Prostate gland (tissue), 2 donors: ENCODE measurements around the gene TMEM11. TPM values are rescaled to one million over a fixed set of nuclear protein-coding genes. Genes with fewer than 3 reads are reported as not detected.

Source experiments
- DNase-seq: peaks from one replicate; pipeline ENCODE4 v3.0.0-alpha.2; 2019; ENCODE audit warnings: low spot score
- H3K27ac ChIP-seq, 2 donors: fragments of 200-600 bp; sonication (generic); 2 replicates each; pipeline ENCODE4 v1.5.1; 2017 to 2019
- H3K27me3 ChIP-seq: fragments of 200-600 bp; sonication (generic); replicated peaks from 2 replicates; pipeline ENCODE4 v1.5.1; 2019; ENCODE audit not compliant: insufficient read depth
- H3K36me3 ChIP-seq, 2 donors: fragments of 200-600 bp; sonication (generic); 1 replicate in 1 of 2; 2 replicates in 1 of 2; pipeline versions ENCODE4 v1.5.1 to v1.8.1; 2017 to 2019
- H3K4me1 ChIP-seq: fragments of 200-600 bp; sonication (generic); replicated peaks from 2 replicates; pipeline ENCODE4 v1.5.1; 2019
- H3K4me3 ChIP-seq, 2 donors: fragments of 200-600 bp; sonication (generic); 2 replicates each; pipeline ENCODE4 v1.5.1; 2017 to 2019
- H3K9me3 ChIP-seq: fragments of 200-600 bp; sonication (generic); 2 replicates; pipeline ENCODE4 v1.5.1; 2017
- CTCF ChIP-seq, 4 experiments: fragments of 200-600 bp in 2 of 4; fragments of 450-650 bp in 2 of 4; sonication (generic) in 2 of 4; IDR thresholded peaks; 1 replicate in 3 of 4; 2 replicates in 1 of 4; pipeline ENCODE4 v1.5.1; 2016 to 2019; ENCODE audit warnings: antibody characterized with exemption in 4 of 4, mild to moderate bottlenecking in 2 of 4, moderate library complexity in 2 of 4
- POLR2A ChIP-seq: fragments of 450-650 bp; IDR thresholded peaks from one replicate; pipeline ENCODE4 v1.6.1; 2016; ENCODE audit warnings: antibody characterized with exemption, mild to moderate bottlenecking
- POLR2AphosphoS5 ChIP-seq: sonication (generic); formaldehyde crosslinking; IDR thresholded peaks from one replicate; pipeline ENCODE4 v1.6.1; 2017; ENCODE audit warnings: antibody characterized with exemption
- WGBS: methylation state at CpG from one replicate; pipeline ENCODE4 v1.1.5; 2018; 5-methylcytosine and 5-hydroxymethylcytosine counted together
- intact Hi-C: fragments of 100-400 bp; cut with DNase I; formaldehyde crosslinking; loops from one replicate; pipeline ENCODE4 v1.14.2; 2022
- total RNA-seq, 2 donors: library from RNA; depleted of rRNA; stranded (reverse); fragments of >200 nt; gene quantifications; one replicate each; pipeline ENCODE4 v1.1.0, GENCODE V29; 2016

The TMEM11 gene
- total RNA-seq, 2 donors from 2014 or later: 33.1 to 44.1 TPM

- intact Hi-C loops: no loop called here
- Histone ChIP-seq H3K4me1 (peaks cover 8% of the 10 kb centered on the region), H3K9me3 (no peaks in the 10 kb centered on the region), H3K27ac (peak overlapping the region in 1 of 2 donors; percentile 5), H3K4me3 (no peak overlapping the region), H3K27me3 (no peaks in the 10 kb centered on the region), H3K36me3 (no peaks in the 10 kb centered on the region)
- TF ChIP-seq POLR2A (no peak), CTCF (IDR thresholded peaks at IDR 0.05) (no peak), POLR2AphosphoS5 (no peak)
- WGBS: 24% methylated on average over 7 of the region's 7 CpGs
- no peak for DNase-seq
Observed at GRCh38 chr17:21161498-21162393, 52.2 kb downstream of the TMEM11 start.

GRCh38 chr17:21160401-21160800, 53.6 kb downstream of the TMEM11 start:
- H3K9me3 ChIP-seq: no peaks in the 10 kb centered on the region
- intact Hi-C loops: no loop called here
- H3K27me3 ChIP-seq: no peaks in the 10 kb centered on the region
- H3K4me1 ChIP-seq: peaks cover 8% of the 10 kb centered on the region
- no peak overlapping the region for H3K27ac ChIP-seq
- no peaks in the 10 kb centered on the region for H3K36me3 ChIP-seq
- TF ChIP-seq POLR2AphosphoS5: no peak
- no peak for TF ChIP-seq POLR2A
- TF ChIP-seq CTCF (IDR thresholded peaks at IDR 0.05): no peak
- DNase-seq: no peak
- no peak overlapping the region for H3K4me3 ChIP-seq

- H3K27ac ChIP-seq: no peak overlapping the region
- no peaks in the 10 kb centered on the region for H3K9me3 ChIP-seq
- no peak overlapping the region for H3K4me3 ChIP-seq
- peaks cover 8% of the 10 kb centered on the region for H3K4me1 ChIP-seq
- H3K36me3 ChIP-seq: no peaks in the 10 kb centered on the region
- TF ChIP-seq POLR2AphosphoS5: no peak
- TF ChIP-seq CTCF (IDR thresholded peaks at IDR 0.05): no peak
- TF ChIP-seq POLR2A: no peak
- DNase-seq: no peak
- no peaks in the 10 kb centered on the region for H3K27me3 ChIP-seq
- intact Hi-C loops: no loop called here
- WGBS: 100% methylated on average over 1 of the region's 1 CpG
Observed at GRCh38 chr17:21157586-21158370, 56.2 kb downstream of the TMEM11 start.

GRCh38 chr17:21152731-21153130, 61.2 kb downstream of the TMEM11 start:
- H3K4me3 ChIP-seq: no peak overlapping the region
- H3K27me3 ChIP-seq: no peaks in the 10 kb centered on the region
- H3K27ac ChIP-seq: no peak overlapping the region
- H3K36me3 ChIP-seq: no peaks in the 10 kb centered on the region
- no peaks in the 10 kb centered on the region for H3K4me1 ChIP-seq
- DNase-seq: no peak
- no peaks in the 10 kb centered on the region for H3K9me3 ChIP-seq
- intact Hi-C loops: no loop called here
- WGBS: 89% methylated on average over 1 of the region's 1 CpG
- TF ChIP-seq POLR2AphosphoS5: no peak
- no peak for TF ChIP-seq CTCF (IDR thresholded peaks at IDR 0.05)
- no peak for TF ChIP-seq POLR2A
